CD4-positive, alpha-beta memory T cell (primary cell): Measurements from ENCODE around the gene NDE1. TPM values are rescaled to one million over a fixed set of nuclear protein-coding genes. Genes with fewer than 3 reads are reported as not detected.
"Not testable (repeated sequence)": the region's sequence is repeated elsewhere in the genome, so short reads cannot be mapped to it uniquely, and the experiment has no call there.

Source experiments
- CTCF ChIA-PET: fragments of 350-600 bp; sonication (Branson Sonifier 250); formaldehyde crosslinking; loops from one replicate; lab custom pipeline; 2021; ENCODE audit warnings: inconsistent platforms; ENCODE audit not compliant: partially characterized antibody; lab: Charles Lee
- POLR2A ChIA-PET: fragments of 350-600 bp; sonication (Branson Sonifier 250); formaldehyde crosslinking; loops from one replicate; lab custom pipeline; 2021; ENCODE audit not compliant: partially characterized antibody; lab: Charles Lee
- DNase-seq, 5 donors: peaks; one replicate each; pipeline versions ENCODE4 v3.0.0 to v3.0.0-alpha.2; 2020 to 2022; ENCODE audit warnings: mixed read lengths in 1 of 5
- H3K27ac ChIP-seq: one replicate; pipeline ENCODE4 v1.7.0; 2013; ENCODE audit warnings: low read depth, low read length
- H3K27me3 ChIP-seq: 2 replicates; pipeline ENCODE4 v1.7.0; 2013; ENCODE audit warnings: mild to moderate bottlenecking, low read length, moderate library complexity; ENCODE audit not compliant: insufficient read depth
- H3K36me3 ChIP-seq: 2 replicates; pipeline ENCODE4 v1.7.0; 2013; ENCODE audit warnings: mild to moderate bottlenecking, low read length, moderate library complexity; ENCODE audit not compliant: insufficient read depth
- H3K4me1 ChIP-seq: 2 replicates; pipeline ENCODE4 v1.7.0; 2013; ENCODE audit warnings: mild to moderate bottlenecking, low read length, moderate library complexity; ENCODE audit not compliant: insufficient read depth
- H3K4me3 ChIP-seq, 2 donors: one replicate each; pipeline ENCODE4 v1.7.0; 2013; ENCODE audit warnings: low read length in 2 of 2, mild to moderate bottlenecking in 1 of 2
- H3K9me3 ChIP-seq, 2 donors: one replicate each; pipeline ENCODE4 v1.7.0; 2013; ENCODE audit warnings: low read length in 2 of 2, control low read depth in 1 of 2; ENCODE audit not compliant: control insufficient read depth in 1 of 2
- H3K27ac Mint-ChIP-seq, 7 donors: one replicate each; pipeline ENCODE4 v1.8.0; 2020 to 2021; ENCODE audit warnings: mixed read lengths in 7 of 7, mild to moderate bottlenecking in 6 of 7, inconsistent platforms in 3 of 7, moderate library complexity in 3 of 7
- H3K27me3 Mint-ChIP-seq, 2 donors: one replicate each; pipeline ENCODE4 v1.8.0; 2020 to 2021; ENCODE audit warnings: mixed read lengths in 2 of 2
- H3K36me3 Mint-ChIP-seq, 2 donors: one replicate each; pipeline ENCODE4 v1.8.0; 2020 to 2021; ENCODE audit warnings: mixed read lengths in 2 of 2, inconsistent platforms in 1 of 2, mild to moderate bottlenecking in 1 of 2
- H3K4me1 Mint-ChIP-seq, 4 donors: one replicate each; pipeline ENCODE4 v1.8.0; 2020 to 2021; ENCODE audit warnings: mixed read lengths in 4 of 4, mild to moderate bottlenecking in 1 of 4
- H3K4me3 Mint-ChIP-seq, 8 donors: one replicate each; pipeline ENCODE4 v1.8.0; 2020 to 2021; ENCODE audit warnings: mixed read lengths in 8 of 8, mild to moderate bottlenecking in 7 of 8, moderate library complexity in 6 of 8, inconsistent platforms in 3 of 8
- H3K9me3 Mint-ChIP-seq, 8 donors: one replicate each; pipeline ENCODE4 v1.8.0; 2020 to 2021; ENCODE audit warnings: mixed read lengths in 8 of 8, mild to moderate bottlenecking in 5 of 8, inconsistent platforms in 3 of 8, moderate library complexity in 1 of 8
- intact Hi-C: fragments of 100-400 bp; cut with micrococcal nuclease; formaldehyde crosslinking; loops from one replicate; pipeline ENCODE4 v1.15.1; 2023
- polyA plus RNA-seq, 2 donors: library from polyadenylated mRNA; unstranded; fragments of 300-500 nt; fragmentation: Illumina TruSeq; gene quantifications; one replicate each; pipeline ENCODE4 v1.2.3, GENCODE V29; 2021
- total RNA-seq, 2 experiments: library from RNA; stranded (reverse); gene quantifications; one replicate each; pipeline ENCODE4 v1.2.3, GENCODE V29; 2021

The NDE1 gene
- total and polyA plus RNA-seq, 4 experiments from 2014 or later: 15.3 to 128 (median 93.8) TPM

- Mint-ChIP-seq H3K36me3 (peaks cover 32 to 48% of the 10 kb centered on the region in 2 donors), H3K4me1 (peaks cover 0 to 2% (median 0%) of the 10 kb centered on the region in 4 donors), H3K27me3 (no peaks in the 10 kb centered on the region), H3K4me3 (no peak overlapping the region), H3K9me3 (no peaks in the 10 kb centered on the region), H3K27ac (peak overlapping the region in 3 of 7 donors; percentile 26 to 86 (median 57))
- no peak for DNase-seq
- Histone ChIP-seq H3K9me3 (no peaks in the 10 kb centered on the region), H3K36me3 (peaks cover 27% of the 10 kb centered on the region), H3K4me1 (no peaks in the 10 kb centered on the region), H3K27me3 (no peaks in the 10 kb centered on the region), H3K27ac (no peak overlapping the region), H3K4me3 (no peak overlapping the region)
- ChIA-PET CTCF (no interaction called here), POLR2A (interaction anchor here (0.6 kb wide), 1 partner anchor 1732 kb away, joined by 3 read pairs; no protein-coding TSS in a partner anchor)
- intact Hi-C loops: no loop called here
Measured at GRCh38 chr16:15725641-15726240, 75.7 kb downstream of the NDE1 start.

GRCh38 chr16:15726715-15727114 lies 76.7 kb downstream of the NDE1 start:
- no peak overlapping the region for H3K4me3 Mint-ChIP-seq
- peaks cover 29 to 38% of the 10 kb centered on the region in 2 donors for H3K36me3 Mint-ChIP-seq
- Histone ChIP-seq H3K9me3 (no peaks in the 10 kb centered on the region), H3K4me1 (no peaks in the 10 kb centered on the region), H3K27me3 (no peaks in the 10 kb centered on the region), H3K4me3 (no peak overlapping the region), H3K36me3 (peaks cover 27% of the 10 kb centered on the region), H3K27ac (no peak overlapping the region)
- no peak for DNase-seq
- H3K4me1 Mint-ChIP-seq: peaks cover 0 to 3% (median 0%) of the 10 kb centered on the region in 4 donors
- CTCF ChIA-PET: interaction anchor here (1.2 kb wide), 1 partner anchor 83 kb away, joined by 3 read pairs; no protein-coding TSS in a partner anchor
- POLR2A ChIA-PET: no interaction called here
- intact Hi-C loops: no loop called here
- H3K9me3 Mint-ChIP-seq: no peaks in the 10 kb centered on the region
- H3K27me3 Mint-ChIP-seq: no peaks in the 10 kb centered on the region
- peak overlapping the region in 3 of 7 donors; percentile 42 to 91 (median 82) for H3K27ac Mint-ChIP-seq

- H3K36me3 ChIP-seq: peaks cover 24% of the 10 kb centered on the region
- H3K27ac Mint-ChIP-seq, intact Hi-C loops, H3K27me3 Mint-ChIP-seq, H3K4me3 ChIP-seq, H3K4me3 Mint-ChIP-seq, H3K4me1 ChIP-seq, H3K9me3 ChIP-seq, H3K4me1 Mint-ChIP-seq, H3K9me3 Mint-ChIP-seq, DNase-seq, H3K27ac ChIP-seq, H3K27me3 ChIP-seq, POLR2A ChIA-PET: not testable (repeated sequence)
- CTCF ChIA-PET: interaction anchor here (1.2 kb wide), 1 partner anchor 84 kb away, joined by 3 read pairs; no protein-coding TSS in a partner anchor
- H3K36me3 Mint-ChIP-seq: peaks cover 29 to 34% of the 10 kb centered on the region in 2 donors
Measured at GRCh38 chr16:15727697-15728096, 77.7 kb downstream of the NDE1 start.

- peaks cover 21% of the 10 kb centered on the region for H3K36me3 ChIP-seq
- H3K4me3 Mint-ChIP-seq: no peak overlapping the region
- peak overlapping the region in 2 of 7 donors; percentile 35 to 66 for H3K27ac Mint-ChIP-seq
- intact Hi-C loops: no loop called here
- no peak overlapping the region for H3K27ac ChIP-seq
- ChIA-PET POLR2A (no interaction called here), CTCF (no interaction called here)
- no peaks in the 10 kb centered on the region for H3K27me3 Mint-ChIP-seq
- no peak for DNase-seq
- H3K4me1 Mint-ChIP-seq: peaks cover 0 to 3% (median 0%) of the 10 kb centered on the region in 4 donors
- no peaks in the 10 kb centered on the region for H3K4me1 ChIP-seq
- no peak overlapping the region for H3K4me3 ChIP-seq
- H3K27me3 ChIP-seq: no peaks in the 10 kb centered on the region
- H3K9me3 Mint-ChIP-seq: no peaks in the 10 kb centered on the region
- H3K36me3 Mint-ChIP-seq: peaks cover 28 to 34% of the 10 kb centered on the region in 2 donors
- no peaks in the 10 kb centered on the region for H3K9me3 ChIP-seq
Measured at GRCh38 chr16:15729152-15729551, 79.1 kb downstream of the NDE1 start.

GRCh38 chr16:15732416-15732815 lies 82.4 kb downstream of the NDE1 start:
- DNase-seq: no peak
- Mint-ChIP-seq H3K27me3 (no peaks in the 10 kb centered on the region), H3K9me3 (no peaks in the 10 kb centered on the region), H3K36me3 (peaks cover 19 to 32% of the 10 kb centered on the region in 2 donors), H3K4me1 (peaks cover 0 to 5% (median 1%) of the 10 kb centered on the region in 4 donors), H3K27ac (peak overlapping the region in 2 of 7 donors; percentile 32 to 35), H3K4me3 (no peak overlapping the region)
- ChIA-PET CTCF (interaction anchor here (1.4 kb wide), 1 partner anchor 23 kb away, joined by 5 read pairs; no protein-coding TSS in a partner anchor), POLR2A (no interaction called here)
- no peak overlapping the region for H3K4me3 ChIP-seq
- intact Hi-C loops: no loop called here
- H3K9me3 ChIP-seq: no peaks in the 10 kb centered on the region
- H3K4me1 ChIP-seq: no peaks in the 10 kb centered on the region
- no peaks in the 10 kb centered on the region for H3K36me3 ChIP-seq
- no peaks in the 10 kb centered on the region for H3K27me3 ChIP-seq
- no peak overlapping the region for H3K27ac ChIP-seq

GRCh38 chr16:15735610-15736009 lies 85.6 kb downstream of the NDE1 start:
- Histone ChIP-seq H3K36me3 (no peaks in the 10 kb centered on the region), H3K4me1 (no peaks in the 10 kb centered on the region), H3K9me3 (no peaks in the 10 kb centered on the region), H3K27ac (no peak overlapping the region), H3K4me3 (no peak overlapping the region), H3K27me3 (no peaks in the 10 kb centered on the region)
- ChIA-PET CTCF (no interaction called here), POLR2A (no interaction called here)
- Mint-ChIP-seq H3K36me3 (peaks cover 29 to 48% of the 10 kb centered on the region in 2 donors), H3K9me3 (peaks cover 0 to under 1% (median 0%) of the 10 kb centered on the region in 8 donors), H3K4me1 (peaks cover 0 to 5% (median 1%) of the 10 kb centered on the region in 4 donors), H3K27me3 (no peaks in the 10 kb centered on the region), H3K27ac (peak overlapping the region in 2 of 7 donors; percentile 55 to 63), H3K4me3 (no peak overlapping the region)
- DNase-seq: no peak
- intact Hi-C loops: no loop called here

- Histone ChIP-seq H3K27me3 (no peaks in the 10 kb centered on the region), H3K4me3 (no peak overlapping the region), H3K36me3 (no peaks in the 10 kb centered on the region), H3K9me3 (no peaks in the 10 kb centered on the region), H3K27ac (no peak overlapping the region), H3K4me1 (no peaks in the 10 kb centered on the region)
- no peak for DNase-seq
- peak overlapping the region in 2 of 7 donors; percentile 19 to 91 for H3K27ac Mint-ChIP-seq
- H3K27me3 Mint-ChIP-seq: no peaks in the 10 kb centered on the region
- POLR2A ChIA-PET: no interaction called here
- peak overlapping the region in 1 of 8 donors; percentile 32 for H3K4me3 Mint-ChIP-seq
- CTCF ChIA-PET: no interaction called here
- peaks cover 0 to 4% (median 1%) of the 10 kb centered on the region in 8 donors for H3K9me3 Mint-ChIP-seq
- H3K4me1 Mint-ChIP-seq: peaks cover 0 to 5% (median 0%) of the 10 kb centered on the region in 4 donors
- intact Hi-C loops: no loop called here
- peaks cover 37 to 57% of the 10 kb centered on the region in 2 donors for H3K36me3 Mint-ChIP-seq
Measured at GRCh38 chr16:15736529-15736928, 86.5 kb downstream of the NDE1 start.
